Activated CD8-positive, alpha-beta T cell treated with anti-CD3 and anti-CD28 coated beads for 36 hours (primary cell): ENCODE measurements around the gene SCCPDH. TPM values are rescaled to one million over a fixed set of nuclear protein-coding genes. Genes with fewer than 3 reads are reported as not detected.

Experiments
- ATAC-seq: fragments of 200-7000 bp; cut with Tn5 transposase; one replicate; pipeline ENCODE4 v1.10.0; 2021; ENCODE audit warnings: mild to moderate bottlenecking, moderate library complexity
- CTCF ChIA-PET: fragments of 350-600 bp; sonication (Branson Sonifier 250); formaldehyde crosslinking; loops from one replicate; lab custom pipeline; 2021; ENCODE audit warnings: antibody characterized with exemption; lab: Charles Lee
- POLR2A ChIA-PET: fragments of 350-600 bp; sonication (Branson Sonifier 250); formaldehyde crosslinking; loops from one replicate; lab custom pipeline; 2021; ENCODE audit warnings: antibody characterized with exemption; lab: Charles Lee
- DNase-seq: peaks from one replicate; pipeline ENCODE4 v3.0.0-alpha.2; 2020
- H3K27ac Mint-ChIP-seq: one replicate; pipeline ENCODE4 v1.8.0; 2021; ENCODE audit warnings: mild to moderate bottlenecking, mixed read lengths
- H3K27me3 Mint-ChIP-seq: one replicate; pipeline ENCODE4 v1.8.0; 2021; ENCODE audit warnings: mixed read lengths
- H3K36me3 Mint-ChIP-seq: one replicate; pipeline ENCODE4 v1.8.0; 2021; ENCODE audit warnings: low read depth, mixed read lengths
- H3K4me1 Mint-ChIP-seq: one replicate; pipeline ENCODE4 v1.8.0; 2021; ENCODE audit warnings: low read depth, mixed read lengths
- H3K4me3 Mint-ChIP-seq: one replicate; pipeline ENCODE4 v1.8.0; 2021; ENCODE audit warnings: mild to moderate bottlenecking, moderate library complexity, mixed read lengths
- H3K9me3 Mint-ChIP-seq: one replicate; pipeline ENCODE4 v1.8.0; 2021; ENCODE audit warnings: mixed read lengths
- CTCF ChIP-seq: fragments of 200-600 bp; IDR thresholded peaks from one replicate; pipeline ENCODE4 v1.8.0; 2022; ENCODE audit warnings: antibody characterized with exemption, mild to moderate bottlenecking
- intact Hi-C: fragments of 100-400 bp; cut with micrococcal nuclease; formaldehyde crosslinking; loops from one replicate; pipeline ENCODE4 v1.10.0; 2022
- total RNA-seq, 2 experiments: library from RNA; stranded (reverse); gene quantifications; one replicate each; pipeline ENCODE4 v1.2.3, GENCODE V29; 2021

The SCCPDH gene
- total RNA-seq, 2 experiments from 2014 or later: 39.4 to 41.7 TPM

- POLR2A ChIA-PET: interaction anchor here (0.5 kb wide), 1 partner anchor 737 kb away, joined by 3 read pairs; no protein-coding TSS in a partner anchor
Measured at GRCh38 chr1:246814890-246815289, 90.7 kb downstream of the SCCPDH start.

GRCh38 chr1:246815693-246816270, 91.6 kb downstream of the SCCPDH start:
- TF ChIP-seq CTCF: no peak
- H3K4me3 Mint-ChIP-seq: no peak overlapping the region
- intact Hi-C loops: no loop called here
- no peak for ATAC-seq
- H3K9me3 Mint-ChIP-seq: peaks cover 4% of the 10 kb centered on the region
- ChIA-PET POLR2A (no interaction called here), CTCF (no interaction called here)
- no peaks in the 10 kb centered on the region for H3K36me3 Mint-ChIP-seq
- H3K27ac Mint-ChIP-seq: no peak overlapping the region
- H3K4me1 Mint-ChIP-seq: peaks cover 4% of the 10 kb centered on the region
- H3K27me3 Mint-ChIP-seq: peaks cover 7% of the 10 kb centered on the region
- DNase-seq: no peak

More at GRCh38 chr1:246814890-246815289, 90.7 kb downstream of the SCCPDH start:
- ATAC-seq (no peak), DNase-seq (no peak)
- Mint-ChIP-seq H3K36me3 (no peaks in the 10 kb centered on the region), H3K27me3 (peaks cover 5% of the 10 kb centered on the region), H3K4me3 (no peak overlapping the region), H3K4me1 (no peaks in the 10 kb centered on the region), H3K27ac (no peak overlapping the region), H3K9me3 (peaks cover 4% of the 10 kb centered on the region)
- no peak for TF ChIP-seq CTCF
- intact Hi-C loops: no loop called here
- CTCF ChIA-PET: no interaction called here

Other genes with a start within 250 kb of the SCCPDH start
- gene SMYD3, start 217.1 kb upstream of the SCCPDH start, total RNA-seq: 10 to 100 TPM; 22.6 to 24.6 TPM
- gene TFB2M, start 158.1 kb upstream of the SCCPDH start, total RNA-seq: 10 to 100 TPM; 16.0 TPM
- gene CNST, start 158.0 kb upstream of the SCCPDH start, total RNA-seq: 10 to 100 TPM; 23.5 to 25.1 TPM
- 10 to 100 TPM; 42.4 to 45.3 TPM for gene AHCTF1, start 207.5 kb downstream of the SCCPDH start, total RNA-seq